Endothelial cell (in vitro differentiated cells): ENCODE results near the gene PLA2G2C. TPM values are rescaled to one million over a fixed set of nuclear protein-coding genes. Genes with fewer than 3 reads are reported as not detected.
A peak's percentile ranks its signal among the peaks of the same experiment; 100 is the strongest.

Experiments
- DNase-seq: peaks from one replicate; pipeline ENCODE4 v3.0.0; 2021; ENCODE audit warnings: low spot score
- H3K27ac Mint-ChIP-seq: one replicate; pipeline ENCODE4 v1.8.0; 2021; ENCODE audit warnings: mixed read lengths, inconsistent platforms; ENCODE audit not compliant: unreplicated experiment
- H3K27me3 Mint-ChIP-seq: one replicate; pipeline ENCODE4 v1.8.0; 2021; ENCODE audit warnings: mild to moderate bottlenecking, moderate library complexity, mixed read lengths, inconsistent platforms; ENCODE audit not compliant: unreplicated experiment
- H3K36me3 Mint-ChIP-seq: one replicate; pipeline ENCODE4 v1.8.0; 2021; ENCODE audit warnings: mild to moderate bottlenecking, low read depth, mixed read lengths, inconsistent platforms; ENCODE audit not compliant: unreplicated experiment
- H3K4me1 Mint-ChIP-seq: one replicate; pipeline ENCODE4 v1.8.0; 2021; ENCODE audit warnings: mild to moderate bottlenecking, mixed read lengths, inconsistent platforms; ENCODE audit not compliant: unreplicated experiment
- H3K4me3 Mint-ChIP-seq: one replicate; pipeline ENCODE4 v1.8.0; 2021; ENCODE audit warnings: mild to moderate bottlenecking, mixed read lengths, inconsistent platforms; ENCODE audit not compliant: unreplicated experiment
- H3K9me3 Mint-ChIP-seq: one replicate; pipeline ENCODE4 v1.8.0; 2021; ENCODE audit warnings: mixed read lengths, inconsistent platforms; ENCODE audit not compliant: unreplicated experiment
- CTCF ChIP-seq: fragments of 200-600 bp; sonication (generic); IDR thresholded peaks from one replicate; pipeline ENCODE4 v1.5.0; 2021; ENCODE audit warnings: antibody characterized with exemption; ENCODE audit not compliant: unreplicated experiment
- total RNA-seq: library from RNA; stranded (reverse); fragmentation: NEBNext Ultra II Directional; extraction: Animal tissue kit (Norgen Biotek cat#: 25700); gene quantifications from one replicate; pipeline ENCODE4 v1.2.1, GENCODE V29; 2021; ENCODE audit not compliant: unreplicated experiment

Gene PLA2G2C
- total RNA-seq, 1 donor from 2014 or later: not detected

GRCh38 chr1:20212685-20213331, 26.5 kb upstream of the PLA2G2C start:
- no peaks in the 10 kb centered on the region for H3K9me3 Mint-ChIP-seq
- no peak overlapping the region for H3K27ac Mint-ChIP-seq
- H3K4me3 Mint-ChIP-seq: no peak overlapping the region
- H3K4me1 Mint-ChIP-seq: no peaks in the 10 kb centered on the region
- H3K36me3 Mint-ChIP-seq: no peaks in the 10 kb centered on the region
- peaks cover 3% of the 10 kb centered on the region for H3K27me3 Mint-ChIP-seq
- TF ChIP-seq CTCF: peak; percentile 95
- peak; percentile 70 for DNase-seq

GRCh38 chr1:20212085-20212684, 25.9 kb upstream of the PLA2G2C start:
- DNase-seq: no peak
- no peaks in the 10 kb centered on the region for H3K4me1 Mint-ChIP-seq
- no peaks in the 10 kb centered on the region for H3K9me3 Mint-ChIP-seq
- TF ChIP-seq CTCF: no peak
- H3K36me3 Mint-ChIP-seq: no peaks in the 10 kb centered on the region
- H3K27me3 Mint-ChIP-seq: peaks cover 3% of the 10 kb centered on the region
- no peak overlapping the region for H3K27ac Mint-ChIP-seq
- H3K4me3 Mint-ChIP-seq: no peak overlapping the region

- H3K27me3 Mint-ChIP-seq: peaks cover 3% of the 10 kb centered on the region
- DNase-seq: no peak
- H3K36me3 Mint-ChIP-seq: no peaks in the 10 kb centered on the region
- H3K4me3 Mint-ChIP-seq: no peak overlapping the region
- no peak overlapping the region for H3K27ac Mint-ChIP-seq
- TF ChIP-seq CTCF: no peak
- H3K4me1 Mint-ChIP-seq: no peaks in the 10 kb centered on the region
- no peaks in the 10 kb centered on the region for H3K9me3 Mint-ChIP-seq
Observed at GRCh38 chr1:20211511-20211931, 25.2 kb upstream of the PLA2G2C start.

GRCh38 chr1:20210736-20211460, 24.6 kb upstream of the PLA2G2C start:
- Mint-ChIP-seq H3K27ac (no peak overlapping the region), H3K9me3 (no peaks in the 10 kb centered on the region)

More at GRCh38 chr1:20210736-20211460, 24.6 kb upstream of the PLA2G2C start:
- no peak for DNase-seq
- no peak for TF ChIP-seq CTCF
- no peak overlapping the region for H3K4me3 Mint-ChIP-seq
- H3K36me3 Mint-ChIP-seq: no peaks in the 10 kb centered on the region
- peaks cover 3% of the 10 kb centered on the region for H3K27me3 Mint-ChIP-seq
- no peaks in the 10 kb centered on the region for H3K4me1 Mint-ChIP-seq
